Testis (tissue), 3 donors: Measurements from ENCODE around the gene PBX1. TPM values are rescaled to one million over a fixed set of nuclear protein-coding genes. Genes with fewer than 3 reads are reported as not detected.
"Not testable (repeated sequence)": the region's sequence is repeated elsewhere in the genome, so short reads cannot be mapped to it uniquely, and the experiment has no call there.

Experiments used
- DNase-seq: peaks from one replicate; pipeline ENCODE4 v3.0.0-alpha.2; 2019
- H3K27ac ChIP-seq, 2 donors: fragments of 200-600 bp; sonication (generic); one replicate each; pipeline ENCODE4 v1.5.1; 2019
- H3K27me3 ChIP-seq: fragments of 200-600 bp; sonication (generic); one replicate; pipeline ENCODE4 v1.5.1; 2019
- H3K36me3 ChIP-seq: fragments of 200-600 bp; sonication (generic); one replicate; pipeline ENCODE4 v1.5.1; 2017; ENCODE audit warnings: low read depth; ENCODE audit errors: missing control alignments
- H3K4me1 ChIP-seq: fragments of 200-600 bp; sonication (generic); one replicate; pipeline ENCODE4 v1.5.1; 2019
- H3K4me3 ChIP-seq, 2 donors: fragments of 200-600 bp; sonication (generic); one replicate each; pipeline ENCODE4 v1.5.1; 2017 to 2019
- H3K9me3 ChIP-seq: fragments of 200-600 bp; sonication (generic); one replicate; pipeline ENCODE4 v1.5.1; 2017
- CTCF ChIP-seq, 3 experiments: fragments of 450-650 bp in 2 of 3; fragments of 200-600 bp in 1 of 3; sonication (generic) in 1 of 3; IDR thresholded peaks; one replicate each; pipeline ENCODE4 v1.5.1; 2016 to 2019; ENCODE audit warnings: antibody characterized with exemption in 3 of 3, mild to moderate bottlenecking in 2 of 3, moderate library complexity in 1 of 3
- POLR2A ChIP-seq: fragments of 450-650 bp; IDR thresholded peaks from one replicate; pipeline ENCODE4 v1.6.1; 2017; ENCODE audit warnings: antibody characterized with exemption, mild to moderate bottlenecking, moderate library complexity
- WGBS, 2 donors: methylation state at CpG; one replicate each; pipeline ENCODE4 v1.1.5; 2018; 5-methylcytosine and 5-hydroxymethylcytosine counted together
- intact Hi-C: fragments of 100-400 bp; cut with DNase I; formaldehyde crosslinking; loops from one replicate; pipeline ENCODE4 v1.15.1; 2023; ENCODE audit warnings: low total_unique reads
- polyA plus RNA-seq: library from polyadenylated mRNA; stranded (reverse); fragments of 350-450 nt; fragmentation: Illumina TruSeq; extraction: RNeasy Lipid Tissue Mini Kit (QIAGEN cat#74804); gene quantifications from one replicate; pipeline ENCODE4 v1.2.3, GENCODE V29; 2014; ENCODE audit warnings: low read depth, low replicate concordance; ENCODE audit not compliant: insufficient read depth
- total RNA-seq, 2 donors: library from RNA; depleted of rRNA; stranded (reverse); fragments of >200 nt; gene quantifications; one replicate each; pipeline ENCODE4 v1.2.3, GENCODE V29; 2016

PBX1 gene
- total and polyA plus RNA-seq, 3 donors from 2014 or later: 20.2 to 25.0 (median 20.3) TPM

- Histone ChIP-seq H3K36me3 (no peaks in the 10 kb centered on the region), H3K27ac (peak overlapping the region; percentile 36 to 61), H3K9me3 (no peaks in the 10 kb centered on the region), H3K27me3 (no peaks in the 10 kb centered on the region), H3K4me3 (no peak overlapping the region), H3K4me1 (peaks cover 4% of the 10 kb centered on the region)
- intact Hi-C loops: no loop called here
- WGBS, 2 donors: 23 to 34% methylated on average over 10 of the region's 10 CpGs
- TF ChIP-seq CTCF (IDR thresholded peaks at IDR 0.05) (no peak), POLR2A (no peak)
- DNase-seq: peak; percentile 52
These were observed 43.6 kb downstream of the PBX1 start for GRCh38 chr1:164602480-164603093.

- 93 to 94% methylated on average over 4 of the region's 4 CpGs for WGBS, 2 donors
- H3K4me1 ChIP-seq: peaks cover 11% of the 10 kb centered on the region
- H3K4me3 ChIP-seq, H3K27me3 ChIP-seq, intact Hi-C loops, H3K36me3 ChIP-seq, DNase-seq, H3K27ac ChIP-seq, H3K9me3 ChIP-seq: not testable (repeated sequence)
These were observed 44.8 kb downstream of the PBX1 start for GRCh38 chr1:164603805-164604204.

GRCh38 chr1:164604541-164604940 lies 45.6 kb downstream of the PBX1 start:
- H3K27ac ChIP-seq: no peak overlapping the region

GRCh38 chr1:164605254-164606091 lies 46.5 kb downstream of the PBX1 start:
- no peak for DNase-seq
- 89 to 90% methylated on average over 3 of the region's 3 CpGs for WGBS, 2 donors
- intact Hi-C loops: no loop called here

More at GRCh38 chr1:164604541-164604940, 45.6 kb downstream of the PBX1 start:
- DNase-seq: no peak
- intact Hi-C loops: no loop called here
- H3K36me3 ChIP-seq: no peaks in the 10 kb centered on the region
- TF ChIP-seq CTCF (IDR thresholded peaks at IDR 0.05): no peak
- TF ChIP-seq POLR2A: no peak
- H3K4me3 ChIP-seq: no peak overlapping the region
- no peaks in the 10 kb centered on the region for H3K27me3 ChIP-seq
- 70 to 93% methylated on average over 2 of the region's 2 CpGs for WGBS, 2 donors
- H3K9me3 ChIP-seq: no peaks in the 10 kb centered on the region
- peaks cover 11% of the 10 kb centered on the region for H3K4me1 ChIP-seq

More at GRCh38 chr1:164605254-164606091, 46.5 kb downstream of the PBX1 start:
- H3K9me3 ChIP-seq: no peaks in the 10 kb centered on the region
- no peak for TF ChIP-seq CTCF (IDR thresholded peaks at IDR 0.05)
- TF ChIP-seq POLR2A: no peak
- H3K27ac ChIP-seq: no peak overlapping the region
- no peaks in the 10 kb centered on the region for H3K36me3 ChIP-seq
- no peaks in the 10 kb centered on the region for H3K27me3 ChIP-seq
- no peak overlapping the region for H3K4me3 ChIP-seq
- peaks cover 12% of the 10 kb centered on the region for H3K4me1 ChIP-seq
